UCSD-AML1 (cell line): Measurements from ENCODE around the gene ZBP1.

Source experiments
- DNase-seq: peaks from one replicate; lab custom pipeline; 2025; ENCODE audit not compliant: unreplicated experiment; lab: John Stamatoyannopoulos, UW

The ZBP1 gene

DNA sequence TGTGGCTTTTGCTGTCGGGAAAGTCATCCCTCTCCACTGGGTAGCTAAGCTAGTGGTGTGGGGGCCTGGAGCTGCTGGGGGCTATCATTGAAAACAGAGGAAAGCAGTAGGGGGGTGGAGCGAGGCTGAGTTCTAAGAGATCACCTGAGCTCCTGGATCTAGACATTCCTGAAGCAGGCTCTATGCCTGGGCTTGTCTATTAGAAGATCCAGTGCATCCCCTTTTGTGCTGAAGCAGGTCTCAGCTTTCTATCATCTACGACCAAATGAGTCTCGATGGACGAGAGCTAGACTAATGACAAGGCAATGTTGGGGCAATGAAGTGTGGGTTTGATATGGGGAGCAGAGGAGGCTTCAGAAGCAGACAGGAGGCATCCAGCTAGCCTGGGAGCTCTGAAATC, 18.5 kb downstream of the ZBP1 start:
- no peak for DNase-seq

DNA sequence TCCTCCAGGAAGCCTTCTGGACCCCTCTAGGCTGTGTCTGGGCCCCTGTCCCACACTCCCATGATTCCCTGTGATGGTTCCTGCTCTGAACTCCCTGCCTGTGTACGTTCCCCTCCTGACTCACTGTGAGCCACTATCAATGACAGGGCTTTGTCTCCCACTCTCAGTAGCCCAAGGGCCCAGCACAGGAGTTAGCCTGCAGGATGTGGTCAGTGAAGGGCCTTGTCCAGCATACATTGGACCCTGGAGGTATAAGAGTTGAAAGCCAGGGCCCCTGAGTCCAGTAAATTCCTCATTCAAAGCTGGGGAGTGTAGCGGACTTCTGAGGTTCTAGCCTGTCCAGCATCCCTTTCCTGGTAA, 19.0 kb downstream of the ZBP1 start:
- DNase-seq: no peak

DNA sequence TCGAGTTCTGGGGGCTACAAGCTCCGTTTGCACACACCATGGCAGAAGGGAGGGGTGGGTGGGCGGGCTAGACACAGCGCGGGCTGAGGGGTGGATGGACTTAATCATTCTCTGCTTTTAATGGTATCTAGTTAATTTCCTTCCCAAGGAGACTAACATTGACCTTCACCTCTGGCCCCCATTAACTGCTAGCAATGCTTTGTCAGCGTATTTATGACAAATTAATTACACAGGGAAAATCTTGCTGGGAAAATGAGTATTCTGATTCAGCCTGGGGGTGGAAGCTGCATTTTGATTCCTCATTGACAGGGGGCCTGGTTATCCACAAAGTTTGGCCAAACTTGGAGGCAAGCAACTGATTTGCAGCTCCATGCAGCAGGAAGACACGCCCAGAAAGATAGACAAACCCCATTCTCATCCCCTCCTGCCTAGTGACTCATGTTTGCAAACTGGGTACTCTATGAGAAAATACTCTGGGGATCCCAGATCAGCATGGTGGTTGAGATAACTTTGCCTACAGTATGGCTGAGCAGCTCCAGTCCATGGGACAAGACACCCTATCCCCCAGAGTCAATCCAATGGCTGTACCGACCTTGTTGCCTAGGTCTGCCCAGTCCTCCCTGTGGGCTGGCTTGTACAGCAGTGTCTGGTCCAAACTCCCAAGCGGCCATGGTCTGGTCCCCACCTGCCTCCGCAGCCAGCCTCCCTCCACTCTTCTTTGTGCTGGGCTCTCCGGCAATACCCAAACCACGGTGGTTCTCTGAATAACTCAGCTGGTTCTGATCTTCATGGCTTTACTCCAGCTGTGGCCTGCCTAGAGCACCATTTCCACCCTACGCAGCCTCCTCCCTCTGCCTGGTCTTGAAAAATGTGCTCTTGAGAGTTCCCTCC, 19.7 kb downstream of the ZBP1 start:
- DNase-seq: no peak

DNA sequence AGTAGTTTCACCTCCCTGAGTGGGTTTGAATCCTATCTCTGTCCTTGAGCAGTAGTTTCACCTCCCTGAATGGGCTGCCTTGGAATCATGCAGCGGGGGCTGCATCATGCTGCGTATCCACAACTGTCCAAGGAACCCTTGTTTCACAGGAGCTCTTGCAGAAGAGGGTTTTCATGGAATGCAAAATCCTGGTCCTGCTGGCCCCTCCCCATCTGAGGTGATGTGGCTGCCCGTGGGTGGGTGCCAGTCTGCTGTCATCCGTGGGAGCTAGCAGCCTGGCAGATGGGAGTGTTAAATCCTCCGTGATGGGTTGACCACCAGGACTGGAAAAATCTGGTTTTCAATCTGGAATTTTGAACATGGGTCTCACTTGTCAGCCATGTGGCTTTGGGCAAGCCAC, 21.7 kb downstream of the ZBP1 start:
- no peak for DNase-seq

DNA sequence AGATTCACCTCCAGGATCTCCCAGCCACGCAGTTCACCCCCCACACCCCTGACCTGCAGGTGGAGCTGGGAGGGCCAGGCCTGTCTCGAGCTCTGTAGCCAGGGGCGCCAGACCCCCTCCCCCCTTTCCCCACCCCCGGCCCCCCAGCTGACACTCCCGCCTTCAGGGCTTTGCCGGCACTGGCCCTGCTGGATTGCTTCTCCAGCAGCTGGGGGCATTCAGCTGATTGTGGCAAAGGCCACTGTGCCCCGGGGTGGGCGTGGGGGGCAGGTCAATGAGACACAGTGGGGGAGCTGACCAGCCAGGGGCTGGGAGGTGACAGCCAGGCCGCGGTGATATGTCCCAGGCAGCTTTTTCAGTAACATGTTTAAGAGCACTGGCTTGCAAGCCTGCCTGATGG, 22.2 kb downstream of the ZBP1 start:
- no peak for DNase-seq

DNA sequence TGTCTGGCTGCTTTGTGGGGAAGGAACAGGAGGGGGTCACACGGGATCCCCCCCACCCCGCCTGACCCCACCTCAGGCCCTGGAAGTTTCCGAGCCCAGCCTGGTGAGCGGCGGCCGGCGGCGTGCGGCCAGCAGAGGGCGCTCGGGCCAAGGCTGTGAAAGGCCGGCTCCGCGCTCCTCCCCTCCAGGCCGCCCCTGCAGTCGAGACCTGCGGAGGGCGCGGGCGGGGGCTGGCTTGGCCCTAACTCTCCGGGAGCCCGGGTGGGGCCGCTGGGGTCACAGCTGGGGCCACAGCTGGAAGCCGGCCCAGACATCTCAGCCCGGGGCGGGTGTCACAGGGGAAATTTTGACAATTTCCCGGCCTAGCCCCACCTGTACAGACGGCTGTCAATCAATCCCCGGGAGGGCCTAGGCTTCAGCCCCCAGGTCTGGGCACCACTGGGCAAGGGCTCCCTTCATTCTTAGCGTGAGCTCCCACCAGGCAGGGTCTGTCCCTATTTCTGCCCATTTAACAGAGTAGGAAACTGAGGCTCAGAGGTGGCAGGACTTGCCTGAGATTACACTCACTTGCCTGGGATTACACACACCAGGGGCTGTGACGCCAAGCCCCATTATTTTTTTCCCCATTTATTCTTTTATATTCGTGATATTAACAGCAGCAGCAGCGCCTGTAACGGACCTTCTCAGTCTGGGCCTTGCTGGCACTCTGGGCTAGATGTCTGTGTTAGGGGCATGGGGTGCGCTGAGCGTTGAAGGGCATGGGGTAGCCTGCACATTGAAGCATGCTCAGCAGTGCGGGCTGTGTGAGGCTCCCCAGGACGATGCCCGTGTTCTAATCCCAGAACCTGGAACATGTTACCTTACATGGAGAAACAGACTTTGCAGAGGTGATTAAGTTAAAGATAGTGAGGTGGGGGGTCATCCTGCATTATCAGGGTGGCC, 23.0 kb downstream of the ZBP1 start:
- DNase-seq: peak; percentile 63

DNA sequence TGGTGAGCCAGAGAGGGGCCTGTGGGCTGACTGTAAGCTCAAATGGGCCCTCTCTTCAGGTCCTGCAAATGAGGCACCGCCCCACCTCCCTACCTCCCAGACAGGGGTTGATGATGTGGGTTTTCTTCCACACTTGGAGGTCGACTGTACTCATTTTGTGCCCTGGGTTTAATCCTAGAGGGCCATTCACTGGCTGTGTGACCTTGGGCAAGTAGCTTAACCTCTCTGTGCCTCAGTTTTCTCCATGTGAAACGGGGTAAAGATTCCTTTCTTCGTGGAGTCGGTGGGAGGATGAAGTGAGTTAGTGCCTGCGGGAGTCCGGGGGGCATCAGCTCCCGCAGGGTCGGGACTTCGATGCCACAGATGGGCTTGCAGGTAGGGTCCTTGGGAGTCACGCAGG, 23.9 kb downstream of the ZBP1 start:
- no peak for DNase-seq

DNA sequence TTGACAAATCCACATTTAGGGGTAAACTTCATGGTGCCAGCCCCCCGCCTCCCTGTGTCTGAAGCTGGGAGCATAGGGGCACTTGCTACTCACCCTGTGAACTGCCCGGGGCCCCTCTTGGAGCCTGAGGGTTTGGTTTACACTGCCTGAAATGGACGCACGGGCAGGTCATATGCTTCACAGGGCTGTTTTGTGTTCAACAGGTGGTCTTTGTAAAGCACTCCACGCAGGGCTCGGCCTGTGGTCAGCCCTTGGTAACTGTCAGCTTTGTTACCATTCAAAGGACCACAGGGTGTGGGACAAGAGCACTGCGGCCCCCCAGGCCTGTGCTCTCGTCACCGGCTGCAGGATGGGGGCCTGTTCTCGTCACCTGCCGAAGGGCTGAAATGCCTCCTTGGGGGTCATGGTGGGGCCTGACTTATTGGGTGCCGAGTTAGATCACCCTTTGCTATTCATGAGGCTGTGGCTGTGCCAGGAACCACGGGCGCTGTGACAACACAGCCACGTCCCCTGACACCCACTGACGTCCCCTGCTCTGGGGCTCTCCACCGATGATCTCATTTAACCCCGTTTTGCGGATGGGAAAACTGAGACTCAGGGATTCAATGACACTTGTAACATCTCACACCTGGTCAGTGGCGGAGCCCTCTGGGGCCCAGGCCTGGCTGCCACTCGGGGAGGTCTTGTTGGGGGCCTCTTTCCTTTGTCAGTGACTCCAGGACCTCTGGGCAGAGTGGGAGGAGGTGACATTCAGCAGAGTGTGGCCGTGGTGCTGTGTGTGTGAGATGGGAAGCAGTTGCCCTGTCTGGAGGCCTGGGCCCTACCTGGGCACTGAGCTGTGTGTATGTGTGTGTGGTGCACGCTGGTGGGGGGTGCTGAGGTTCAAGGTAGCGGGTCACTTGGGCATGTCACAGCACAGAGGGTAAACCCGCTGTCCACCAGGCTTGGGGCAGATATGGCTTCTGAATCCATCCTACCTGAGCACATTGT, 24.9 kb downstream of the ZBP1 start:
- no peak for DNase-seq

DNA sequence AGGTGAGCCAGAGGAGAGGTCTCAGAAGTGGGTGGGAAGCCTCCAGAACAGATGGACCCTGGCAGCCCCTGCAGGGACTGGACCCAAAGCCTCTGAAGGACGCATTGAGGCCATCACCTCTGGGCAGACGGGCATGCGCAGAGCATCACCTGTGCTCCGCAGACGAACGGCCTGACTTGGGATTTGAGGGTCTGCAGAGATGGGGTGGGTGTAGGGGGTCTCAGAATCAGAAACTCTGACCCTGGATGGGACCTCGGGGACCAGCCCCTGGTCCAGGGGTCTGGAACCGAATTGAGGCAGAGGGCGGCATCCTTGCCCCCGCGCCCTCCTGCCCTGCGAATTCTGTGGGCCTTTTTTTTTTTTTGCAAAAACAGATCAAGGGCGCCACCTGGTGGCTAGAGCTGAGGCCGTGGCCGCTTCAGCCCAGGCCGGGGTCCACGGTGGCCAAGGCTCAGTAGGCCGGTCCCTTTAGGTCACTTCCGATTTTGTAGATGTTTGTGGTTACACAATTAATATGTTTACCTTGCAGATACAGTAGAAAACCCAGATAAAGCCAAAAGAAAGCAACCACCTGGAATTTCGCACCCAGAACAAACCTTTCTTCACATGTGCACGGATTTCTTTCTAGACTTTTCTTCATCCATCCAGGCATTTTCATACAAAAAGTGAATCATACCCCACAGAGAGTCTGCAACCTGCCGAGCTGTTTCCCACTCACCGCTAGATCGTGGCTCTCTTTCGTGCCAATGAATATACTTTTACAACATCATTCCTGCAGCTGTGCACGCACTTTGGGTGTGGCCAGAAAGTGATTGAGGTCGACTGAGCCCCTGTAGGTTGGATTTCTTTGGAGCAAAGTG, 25.9 kb downstream of the ZBP1 start:
- peak; percentile 36 for DNase-seq

DNA sequence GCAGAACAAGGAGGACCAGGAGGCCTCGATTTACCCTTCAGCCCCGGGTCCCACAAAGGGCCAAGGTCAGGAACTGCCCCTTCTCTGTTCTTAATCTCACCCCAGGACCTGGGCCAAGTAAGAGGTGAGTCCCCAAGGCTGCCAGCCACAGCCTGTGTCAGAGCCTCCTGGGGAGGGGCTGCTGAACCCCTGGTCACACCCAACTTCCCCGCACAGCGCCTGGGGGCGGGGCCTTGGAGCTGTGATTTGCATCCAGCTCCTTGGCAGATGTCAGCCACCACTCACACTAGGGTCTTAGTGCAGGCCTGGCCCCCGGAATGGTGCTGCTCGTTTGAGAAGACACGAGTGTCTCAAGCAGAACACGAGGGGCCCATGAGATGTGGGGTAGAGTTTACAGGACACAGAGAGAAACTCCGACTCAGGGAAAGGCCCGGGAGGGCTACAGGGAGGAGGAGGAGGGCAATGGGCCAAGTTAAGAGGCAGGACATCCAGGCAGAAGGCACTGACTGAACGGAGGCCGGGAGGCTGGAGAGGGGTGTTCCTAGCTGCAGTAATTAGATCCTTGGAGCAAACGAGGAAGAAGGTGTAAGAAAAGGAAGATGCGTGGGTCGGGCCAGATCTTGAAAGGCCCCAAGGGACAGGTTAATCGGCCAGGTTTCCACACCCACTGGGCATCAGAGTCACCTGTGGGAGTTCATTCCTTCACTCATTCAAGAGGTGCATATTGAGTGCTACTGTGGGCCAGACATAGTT, 26.9 kb downstream of the ZBP1 start:
- no peak for DNase-seq

DNA sequence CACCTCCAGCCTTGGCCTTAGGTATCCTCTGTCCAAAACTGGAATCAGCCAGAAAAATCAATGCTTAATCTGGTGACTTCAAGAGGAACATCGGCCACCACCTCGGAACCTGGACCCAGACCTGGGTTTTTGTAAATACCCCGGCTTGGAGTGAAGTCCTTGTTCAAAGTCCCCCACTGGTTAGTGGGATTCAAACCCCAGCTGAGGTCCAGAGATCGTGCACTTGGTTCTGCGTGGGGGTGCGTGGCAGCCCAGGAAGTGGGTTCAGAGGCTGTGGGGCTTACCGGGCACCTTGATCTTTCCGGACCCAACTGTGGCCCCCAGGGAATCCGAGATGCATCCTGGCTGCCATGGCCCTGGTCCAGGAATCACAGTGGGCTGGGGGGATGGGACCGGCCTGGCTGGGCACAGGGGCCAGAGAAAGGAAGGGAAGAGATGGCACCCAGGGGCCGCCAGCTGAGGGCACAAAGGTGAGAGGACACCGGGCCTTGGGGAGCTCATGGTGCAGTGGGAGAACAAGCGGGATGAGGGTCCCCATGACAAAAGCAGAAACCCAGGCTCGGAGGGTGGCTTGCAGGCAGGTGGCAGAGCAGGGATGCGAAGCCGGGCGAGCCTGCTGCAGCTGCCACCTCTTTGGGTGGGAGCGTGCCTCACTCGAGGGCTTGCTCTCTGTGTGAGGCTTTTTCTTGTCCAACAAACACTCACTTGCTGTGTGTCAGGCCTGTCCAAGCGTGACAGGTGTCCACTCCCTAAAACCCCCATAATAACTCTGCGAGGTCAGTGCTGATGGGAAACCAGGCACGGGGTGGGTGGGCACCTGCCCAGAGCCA, 27.7 kb downstream of the ZBP1 start:
- DNase-seq: no peak

DNA sequence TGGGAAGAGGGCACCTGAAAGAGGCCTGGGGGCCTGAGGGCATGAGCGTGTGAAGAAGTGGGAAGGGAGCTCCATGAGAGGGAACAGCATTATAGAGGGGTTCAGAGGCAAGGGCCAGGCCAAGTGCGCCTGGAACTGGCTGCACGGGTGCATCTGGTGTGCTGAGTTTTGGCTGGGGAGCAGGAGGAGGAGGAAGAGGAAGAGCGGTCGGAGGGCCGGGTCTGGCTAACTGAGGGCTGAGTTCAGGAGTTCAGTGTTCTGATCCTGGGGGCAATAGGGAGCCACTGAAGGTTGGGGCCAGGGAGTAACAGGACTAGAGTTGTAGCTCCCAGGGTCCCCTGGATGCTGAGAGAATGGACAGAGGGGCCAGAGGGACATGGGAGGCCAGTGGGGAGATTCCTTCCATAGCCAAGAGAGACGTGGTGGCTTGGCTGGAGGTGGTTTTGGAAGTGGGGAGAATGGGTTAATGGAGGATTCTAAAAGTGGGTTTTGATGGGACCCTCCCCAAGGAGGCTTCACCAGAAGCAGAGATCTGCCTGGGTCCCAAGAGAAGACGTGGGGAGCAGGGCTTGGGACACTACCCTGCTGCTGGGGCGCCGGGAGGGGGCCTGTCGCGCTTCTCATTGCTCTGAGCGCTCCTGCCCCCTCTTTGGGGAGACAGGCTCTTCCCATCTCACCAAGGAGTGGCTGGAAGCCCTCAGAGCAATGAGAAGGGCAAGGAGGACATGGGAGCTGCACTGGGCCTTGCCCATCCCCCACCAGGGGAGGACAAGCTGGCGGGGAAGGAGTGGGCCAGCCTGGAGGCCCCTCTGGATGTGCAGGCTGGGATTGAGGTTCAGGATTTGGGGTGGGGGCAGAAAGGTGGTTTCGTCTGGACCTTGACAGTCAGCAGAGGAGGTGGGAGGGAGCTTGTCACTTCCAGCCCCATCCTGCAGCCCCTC, 28.7 kb downstream of the ZBP1 start:
- no peak for DNase-seq

DNA sequence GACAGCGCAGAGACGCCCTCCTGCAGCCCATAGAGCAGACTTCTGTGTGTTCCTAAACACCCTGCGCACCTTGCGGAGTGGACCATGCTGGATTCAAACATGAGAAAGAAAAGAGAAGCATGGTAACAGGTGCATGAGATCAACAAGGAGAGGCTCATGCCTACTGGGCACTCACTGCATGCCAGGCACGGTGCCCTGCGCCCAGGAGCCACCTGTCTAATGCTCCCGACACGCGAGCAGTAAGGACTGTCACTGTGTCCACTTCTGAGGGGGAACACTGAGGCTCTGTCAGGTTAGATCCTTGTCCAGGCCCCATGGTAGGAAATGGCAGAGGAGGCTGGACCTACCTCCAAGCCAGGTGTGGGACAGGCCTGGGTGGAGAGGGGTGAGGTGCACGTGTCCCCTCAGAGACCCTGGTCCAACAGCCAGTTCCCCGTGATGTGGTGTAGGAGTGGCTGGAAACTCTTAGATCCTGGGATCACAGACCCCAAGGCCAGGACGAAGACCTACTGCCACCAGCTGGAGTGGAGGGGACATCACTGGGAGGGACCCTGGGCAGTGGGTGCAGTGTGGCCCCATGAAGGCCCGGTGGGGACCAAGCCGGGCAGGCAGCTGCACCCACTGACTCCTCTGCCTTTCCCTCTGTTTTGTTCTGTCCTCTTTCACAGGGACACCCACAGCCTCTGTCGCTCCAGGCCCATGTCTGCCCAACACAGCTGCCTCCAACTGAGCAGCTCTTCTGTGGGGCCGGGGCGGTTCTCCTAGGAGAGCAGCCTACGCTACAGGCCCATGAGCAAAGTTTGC, 29.5 kb downstream of the ZBP1 start:
- DNase-seq: no peak

DNA sequence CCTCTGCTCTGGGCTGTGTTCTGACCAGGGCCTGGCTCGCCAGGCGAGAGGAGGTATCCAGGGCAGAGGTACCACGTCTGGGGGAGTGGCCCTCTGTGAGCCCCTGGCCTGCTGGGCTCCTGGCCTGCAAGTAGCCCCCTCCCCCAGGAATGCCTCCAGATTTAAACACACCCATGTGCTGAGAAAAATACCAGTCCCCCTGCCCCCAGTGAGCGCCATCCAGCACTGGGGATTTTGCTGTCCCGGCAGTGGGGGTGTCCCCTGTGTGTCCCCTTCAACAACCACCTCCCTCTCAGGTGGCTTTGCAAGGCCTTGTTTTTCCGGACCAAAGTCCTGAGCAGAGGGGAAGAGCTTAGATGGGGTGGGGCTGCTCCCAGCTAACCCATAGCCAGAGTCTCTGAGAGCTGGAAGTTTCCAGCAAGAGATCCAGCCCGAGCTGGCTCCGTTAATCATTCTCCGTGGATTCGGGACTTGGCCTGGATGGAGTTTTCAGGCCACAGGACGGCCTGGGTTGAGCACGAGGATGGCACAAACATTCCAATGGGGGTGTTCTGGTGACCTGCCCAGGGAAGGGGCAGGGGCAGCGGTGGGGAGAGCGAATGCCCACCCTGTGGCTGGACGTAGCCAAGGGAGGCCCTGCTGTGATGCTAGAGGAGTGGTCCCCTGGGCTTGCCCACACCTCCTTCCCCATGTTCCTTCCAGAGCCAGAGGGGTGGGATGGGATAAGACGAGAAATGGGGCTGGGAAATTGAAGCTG, 30.3 kb downstream of the ZBP1 start:
- no peak for DNase-seq

DNA sequence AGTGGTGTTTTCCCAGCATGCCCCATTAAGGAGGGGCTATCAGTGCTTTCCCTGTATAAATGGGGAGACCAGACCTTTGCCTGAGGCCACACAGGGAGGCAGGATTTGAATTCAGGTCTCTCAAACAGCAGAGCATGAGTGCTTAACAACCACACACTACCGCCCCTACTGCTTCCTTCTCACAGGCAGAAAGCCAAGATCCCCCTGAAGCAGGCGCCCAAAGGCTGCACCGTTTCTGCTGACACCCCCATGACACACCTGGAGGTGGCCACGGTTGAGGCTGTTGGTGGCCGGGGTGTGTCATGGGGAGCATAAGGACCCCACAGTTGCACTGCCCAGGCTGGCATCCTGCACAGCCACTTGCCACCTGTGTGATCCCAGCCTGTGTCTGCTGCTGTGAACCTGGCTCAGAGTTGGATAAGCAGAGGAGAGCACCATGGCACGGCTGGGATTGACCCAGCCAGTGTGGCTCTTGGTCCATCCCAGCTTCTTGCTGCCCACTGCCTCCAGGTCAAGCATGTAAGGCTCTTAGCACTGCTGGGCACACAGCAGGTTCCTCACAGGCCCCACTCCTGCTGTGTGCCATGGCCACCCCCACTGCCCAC, 31.0 kb downstream of the ZBP1 start:
- no peak for DNase-seq
